Measurements from ENCODE around the gene SCN3A. TPM values are rescaled to one million over a fixed set of nuclear protein-coding genes. Genes with fewer than 3 reads are reported as not detected.

The SCN3A gene
- polyA plus RNA-seq, 1 experiment: 0.17 TPM

DNA sequence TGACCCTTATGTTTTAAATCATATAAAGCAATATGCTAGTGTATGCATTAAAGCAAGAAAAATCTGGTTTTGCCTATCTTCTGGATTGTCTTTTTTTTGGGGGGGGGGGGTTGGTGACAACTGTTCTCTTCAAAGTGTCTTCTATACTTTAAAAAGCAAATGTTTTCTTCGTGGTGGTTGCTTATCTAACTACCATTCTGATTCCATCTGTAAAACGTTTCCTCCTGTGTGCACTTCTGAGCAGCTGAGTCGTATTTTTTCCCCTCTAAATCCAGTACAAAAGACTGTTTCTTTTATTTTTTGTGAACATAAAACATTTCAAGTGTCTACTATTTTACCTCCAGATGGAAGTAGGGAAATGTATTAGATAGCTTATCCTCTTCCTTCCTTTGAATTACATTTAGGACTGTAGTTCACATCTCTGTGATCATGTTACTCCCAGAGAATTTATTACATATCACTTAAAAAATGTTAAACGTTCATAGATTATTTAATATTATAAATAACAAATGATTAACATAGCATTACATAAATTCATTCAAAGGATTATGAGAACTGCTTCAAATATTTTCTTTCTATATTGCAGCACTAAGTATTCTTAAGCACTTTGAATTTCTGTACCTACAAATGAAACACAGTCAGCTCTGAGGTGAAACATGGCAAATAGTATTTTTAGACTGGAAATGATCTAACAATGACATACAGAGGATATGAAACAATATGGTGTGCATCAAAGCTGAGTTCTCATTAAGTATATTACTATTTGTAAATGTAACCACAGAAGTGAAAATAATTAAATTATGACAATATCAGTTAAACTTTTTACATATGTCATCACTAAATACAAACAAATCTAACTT, 56.4 kb downstream of the SCN3A start:
- CTCF ChIA-PET: interaction anchor here (1.1 to 1.9 kb wide), 3 partner anchors 56 to 131 kb away, joined by 3 to 11 read pairs (median 4); partner anchors contain the start of genes SCN2A and SCN3A
- TF ChIP-seq, protein P1, sequence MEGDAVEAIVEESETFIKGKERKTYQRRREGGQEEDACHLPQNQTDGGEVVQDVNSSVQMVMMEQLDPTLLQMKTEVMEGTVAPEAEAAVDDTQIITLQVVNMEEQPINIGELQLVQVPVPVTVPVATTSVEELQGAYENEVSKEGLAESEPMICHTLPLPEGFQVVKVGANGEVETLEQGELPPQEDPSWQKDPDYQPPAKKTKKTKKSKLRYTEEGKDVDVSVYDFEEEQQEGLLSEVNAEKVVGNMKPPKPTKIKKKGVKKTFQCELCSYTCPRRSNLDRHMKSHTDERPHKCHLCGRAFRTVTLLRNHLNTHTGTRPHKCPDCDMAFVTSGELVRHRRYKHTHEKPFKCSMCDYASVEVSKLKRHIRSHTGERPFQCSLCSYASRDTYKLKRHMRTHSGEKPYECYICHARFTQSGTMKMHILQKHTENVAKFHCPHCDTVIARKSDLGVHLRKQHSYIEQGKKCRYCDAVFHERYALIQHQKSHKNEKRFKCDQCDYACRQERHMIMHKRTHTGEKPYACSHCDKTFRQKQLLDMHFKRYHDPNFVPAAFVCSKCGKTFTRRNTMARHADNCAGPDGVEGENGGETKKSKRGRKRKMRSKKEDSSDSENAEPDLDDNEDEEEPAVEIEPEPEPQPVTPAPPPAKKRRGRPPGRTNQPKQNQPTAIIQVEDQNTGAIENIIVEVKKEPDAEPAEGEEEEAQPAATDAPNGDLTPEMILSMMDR (IDR thresholded peaks at IDR 0.05; ENCODE audit: low read depth, low read length): no peak
- POLR2A ChIA-PET: no interaction called here

DNA sequence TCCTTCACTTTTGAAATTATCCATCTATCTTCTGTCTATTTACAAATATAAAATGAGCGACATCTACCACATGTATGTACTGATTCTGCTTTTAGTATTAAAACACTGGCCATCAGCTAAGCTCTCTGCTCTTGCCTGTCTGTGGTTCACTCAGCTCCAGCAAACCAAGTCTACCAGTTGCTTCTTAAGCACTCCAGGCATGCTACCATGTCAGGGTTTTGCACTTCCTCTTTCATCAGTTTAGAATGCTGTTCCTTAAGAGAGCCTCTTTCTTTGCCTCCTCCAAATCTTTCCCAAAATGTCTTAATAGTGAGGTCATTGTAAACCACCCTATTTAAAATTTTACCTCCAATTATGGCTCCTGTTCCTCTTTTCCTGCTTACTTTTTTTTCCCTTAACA, 59.5 kb downstream of the SCN3A start:
- Histone ChIP-seq H3K27me3 (ENCODE audit: control insufficient read depth, insufficient read depth, low read length) (no peaks in the 10 kb centered on the region), H3K4me3 (ENCODE audit: low read depth, low read length) (no peak overlapping the region), H3K9me3 (ENCODE audit: control insufficient read depth, insufficient read depth, low read length) (no peaks in the 10 kb centered on the region), H3K27ac (ENCODE audit: low read depth, low read length) (no peak overlapping the region)
- TF ChIP-seq, protein P1 (IDR thresholded peaks at IDR 0.05; ENCODE audit: low read depth, low read length): no peak
- no peak for DNase-seq (ENCODE audit: low read depth, low spot score)
- CTCF ChIA-PET: interaction anchor here (1.0 kb wide), 1 partner anchor 59 kb away, joined by 5 read pairs; the partner anchor contains the start of gene SCN3A
- POLR2A ChIA-PET: no interaction called here

More for the DNA sequence above, 56.4 kb downstream of the SCN3A start:
- no peak for DNase-seq (ENCODE audit: low read depth, low spot score)
- Histone ChIP-seq H3K4me3 (ENCODE audit: low read depth, low read length) (no peak overlapping the region), H3K9me3 (ENCODE audit: control insufficient read depth, insufficient read depth, low read length) (no peaks in the 10 kb centered on the region), H3K27me3 (ENCODE audit: control insufficient read depth, insufficient read depth, low read length) (no peaks in the 10 kb centered on the region), H3K27ac (ENCODE audit: low read depth, low read length) (no peak overlapping the region)

DNA sequence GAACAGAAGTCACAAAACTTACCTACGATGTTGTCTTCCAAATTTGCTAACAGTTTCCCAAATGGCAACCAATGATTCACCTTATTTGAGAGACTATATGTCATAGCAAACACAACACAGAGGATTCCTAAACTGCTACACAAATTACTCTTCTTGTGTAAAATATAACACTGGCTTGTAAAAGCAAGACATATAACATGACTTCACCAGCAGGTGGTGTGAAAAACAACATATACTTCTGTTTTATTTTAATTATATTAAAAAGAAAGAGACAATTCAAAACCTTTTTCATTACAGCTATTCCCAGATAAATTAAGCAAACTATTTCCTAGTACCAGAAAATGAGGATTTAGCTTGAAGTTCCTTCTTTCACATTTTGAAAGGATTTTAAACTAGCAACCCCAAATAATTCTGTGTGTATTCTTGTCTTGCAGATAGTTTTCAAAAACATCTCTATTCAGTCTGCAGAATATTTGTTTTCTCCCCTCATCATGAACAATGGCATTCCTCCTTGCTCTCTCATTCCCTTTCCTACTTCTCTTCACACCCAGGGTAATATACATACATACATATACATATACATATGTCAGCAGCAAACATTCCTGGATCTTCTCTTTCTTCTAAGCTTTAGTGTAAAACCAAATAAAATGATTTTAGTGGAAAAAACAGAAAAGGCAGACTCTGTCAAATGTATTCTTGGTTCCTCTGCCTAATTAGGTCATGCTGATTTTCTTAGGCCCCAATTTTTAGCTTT, 62.1 kb downstream of the SCN3A start:
- POLR2A ChIA-PET: no interaction called here

DNA sequence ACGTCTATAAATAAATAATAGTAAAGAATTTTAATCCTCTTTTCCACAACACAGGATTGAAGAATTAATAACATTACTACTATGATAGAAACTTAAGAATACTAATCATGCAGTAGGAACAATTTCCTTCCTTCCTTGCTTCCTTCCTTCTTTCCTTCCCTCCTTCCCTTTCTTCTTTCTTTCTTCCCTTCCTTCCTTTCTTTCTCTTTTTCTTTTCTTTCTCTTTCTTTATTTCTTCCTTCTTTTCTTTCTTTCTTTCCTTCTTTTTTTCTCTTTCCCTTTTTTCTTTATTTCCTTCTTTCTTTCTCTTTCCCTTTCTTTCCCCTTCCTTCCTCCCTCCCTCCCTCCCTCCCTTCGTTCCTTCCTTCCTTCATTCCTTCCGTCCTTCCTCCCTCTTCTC, 77.6 kb downstream of the SCN3A start:
- ChIA-PET CTCF (no interaction called here), POLR2A (no interaction called here)
- no peaks in the 10 kb centered on the region for H3K9me3 ChIP-seq (ENCODE audit: control insufficient read depth, insufficient read depth, low read length)
- no peak overlapping the region for H3K27ac ChIP-seq (ENCODE audit: low read depth, low read length)
- no peak overlapping the region for H3K4me3 ChIP-seq (ENCODE audit: low read depth, low read length)
- TF ChIP-seq, protein P1 (IDR thresholded peaks at IDR 0.05; ENCODE audit: low read depth, low read length): no peak
- H3K27me3 ChIP-seq (ENCODE audit: control insufficient read depth, insufficient read depth, low read length): no peaks in the 10 kb centered on the region
- no peak for DNase-seq (ENCODE audit: low read depth, low spot score)

More for the DNA sequence above, 62.1 kb downstream of the SCN3A start:
- CTCF ChIA-PET: interaction anchor here (0.9 to 3.4 kb wide), 9 partner anchors 11 to 128 kb away, joined by 3 to 36 read pairs (median 3); partner anchors contain the start of gene SCN3A
- no peak for DNase-seq (ENCODE audit: low read depth, low spot score)
- Histone ChIP-seq H3K9me3 (ENCODE audit: control insufficient read depth, insufficient read depth, low read length) (no peaks in the 10 kb centered on the region), H3K4me3 (ENCODE audit: low read depth, low read length) (no peak overlapping the region), H3K27ac (ENCODE audit: low read depth, low read length) (no peak overlapping the region), H3K27me3 (ENCODE audit: control insufficient read depth, insufficient read depth, low read length) (no peaks in the 10 kb centered on the region)
- TF ChIP-seq, protein P1 (IDR thresholded peaks at IDR 0.05; ENCODE audit: low read depth, low read length): peak; percentile 38
